LNCaP clone FGC (cell line): ENCODE results near the gene CPLX1.
A peak's percentile ranks its signal among the peaks of the same experiment; 100 is the strongest.

Experiments used
- DNase-seq: peaks from one replicate; pipeline ENCODE4 v3.0.0-alpha.2; 2011; ENCODE audit warnings: low read depth
- H3K4me3 ChIP-seq: 2 replicates; pipeline ENCODE4 v1.5.1; 2011; ENCODE audit warnings: mild to moderate bottlenecking, low read depth, low read length, control low read depth
- TF ChIP-seq, protein P1 (sequence below): IDR thresholded peaks from 2 replicates; pipeline ENCODE4 v1.5.1; 2012; ENCODE audit warnings: mild to moderate bottlenecking; ENCODE audit not compliant: control insufficient read depth, insufficient read depth; ENCODE audit errors: extremely low read depth

Gene CPLX1

DNA sequence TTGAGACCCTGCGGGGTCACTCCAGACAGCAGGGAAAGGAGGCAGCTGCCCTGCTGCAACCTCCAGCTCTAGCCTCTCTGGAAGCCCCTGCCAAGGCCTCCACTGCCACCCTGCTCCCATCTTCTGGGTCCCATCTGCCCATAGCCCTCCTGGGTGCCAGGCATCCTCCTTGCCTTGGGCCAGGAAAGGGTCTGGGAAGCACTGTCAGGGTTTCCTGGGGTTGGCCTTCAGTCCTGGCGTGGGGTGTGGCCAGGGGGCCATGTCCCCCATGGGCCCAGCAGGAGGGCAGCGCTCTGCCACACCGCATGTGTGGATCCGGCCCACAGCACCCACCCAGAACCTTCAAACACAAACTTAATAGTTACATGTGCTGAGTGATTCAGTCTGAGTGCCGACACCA, 3.4 kb upstream of the CPLX1 start:
- no peak overlapping the region for H3K4me3 ChIP-seq
- TF ChIP-seq, protein P1, sequence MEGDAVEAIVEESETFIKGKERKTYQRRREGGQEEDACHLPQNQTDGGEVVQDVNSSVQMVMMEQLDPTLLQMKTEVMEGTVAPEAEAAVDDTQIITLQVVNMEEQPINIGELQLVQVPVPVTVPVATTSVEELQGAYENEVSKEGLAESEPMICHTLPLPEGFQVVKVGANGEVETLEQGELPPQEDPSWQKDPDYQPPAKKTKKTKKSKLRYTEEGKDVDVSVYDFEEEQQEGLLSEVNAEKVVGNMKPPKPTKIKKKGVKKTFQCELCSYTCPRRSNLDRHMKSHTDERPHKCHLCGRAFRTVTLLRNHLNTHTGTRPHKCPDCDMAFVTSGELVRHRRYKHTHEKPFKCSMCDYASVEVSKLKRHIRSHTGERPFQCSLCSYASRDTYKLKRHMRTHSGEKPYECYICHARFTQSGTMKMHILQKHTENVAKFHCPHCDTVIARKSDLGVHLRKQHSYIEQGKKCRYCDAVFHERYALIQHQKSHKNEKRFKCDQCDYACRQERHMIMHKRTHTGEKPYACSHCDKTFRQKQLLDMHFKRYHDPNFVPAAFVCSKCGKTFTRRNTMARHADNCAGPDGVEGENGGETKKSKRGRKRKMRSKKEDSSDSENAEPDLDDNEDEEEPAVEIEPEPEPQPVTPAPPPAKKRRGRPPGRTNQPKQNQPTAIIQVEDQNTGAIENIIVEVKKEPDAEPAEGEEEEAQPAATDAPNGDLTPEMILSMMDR, result no peak
- no peak for DNase-seq

DNA sequence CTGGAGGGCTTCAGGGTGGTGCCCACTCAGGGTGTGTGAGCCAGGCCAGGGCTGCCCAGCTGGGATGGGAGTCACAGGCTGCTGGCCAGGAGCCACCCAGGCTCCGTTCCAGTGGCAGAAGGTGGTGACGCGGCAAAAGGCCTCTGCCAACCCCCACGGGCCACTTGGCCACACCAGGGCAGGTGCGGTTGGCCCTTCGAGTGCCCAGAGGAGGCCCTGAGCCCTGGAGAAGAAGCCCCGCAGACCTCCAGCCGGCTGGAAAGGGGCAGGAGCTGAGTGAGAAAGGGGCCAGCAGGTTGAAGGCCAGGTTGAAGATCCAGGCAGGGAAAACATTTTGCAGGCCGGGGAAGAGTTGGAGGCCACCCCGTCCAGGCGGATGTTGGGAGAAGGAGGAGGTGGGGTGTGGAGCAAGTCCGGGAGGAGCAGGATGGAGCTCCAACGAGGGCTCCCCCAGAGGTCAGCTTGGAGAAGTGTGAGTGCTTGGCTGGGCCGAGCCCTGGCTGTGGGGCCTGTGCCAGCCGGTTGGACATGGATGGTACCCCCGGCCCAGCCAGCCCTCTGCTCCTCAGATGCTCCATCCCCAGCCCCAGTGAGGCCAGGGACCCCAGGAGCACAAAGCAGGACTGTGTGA, 2.8 kb upstream of the CPLX1 start:
- no peak overlapping the region for H3K4me3 ChIP-seq
- TF ChIP-seq, protein P1, result no peak
- no peak for DNase-seq

- no peak overlapping the region for H3K4me3 ChIP-seq
- DNase-seq, result no peak
- TF ChIP-seq, protein P1, result no peak
Observed at GRCh38 chr4:827209-828081, 1.5 kb upstream of the CPLX1 start.

DNA sequence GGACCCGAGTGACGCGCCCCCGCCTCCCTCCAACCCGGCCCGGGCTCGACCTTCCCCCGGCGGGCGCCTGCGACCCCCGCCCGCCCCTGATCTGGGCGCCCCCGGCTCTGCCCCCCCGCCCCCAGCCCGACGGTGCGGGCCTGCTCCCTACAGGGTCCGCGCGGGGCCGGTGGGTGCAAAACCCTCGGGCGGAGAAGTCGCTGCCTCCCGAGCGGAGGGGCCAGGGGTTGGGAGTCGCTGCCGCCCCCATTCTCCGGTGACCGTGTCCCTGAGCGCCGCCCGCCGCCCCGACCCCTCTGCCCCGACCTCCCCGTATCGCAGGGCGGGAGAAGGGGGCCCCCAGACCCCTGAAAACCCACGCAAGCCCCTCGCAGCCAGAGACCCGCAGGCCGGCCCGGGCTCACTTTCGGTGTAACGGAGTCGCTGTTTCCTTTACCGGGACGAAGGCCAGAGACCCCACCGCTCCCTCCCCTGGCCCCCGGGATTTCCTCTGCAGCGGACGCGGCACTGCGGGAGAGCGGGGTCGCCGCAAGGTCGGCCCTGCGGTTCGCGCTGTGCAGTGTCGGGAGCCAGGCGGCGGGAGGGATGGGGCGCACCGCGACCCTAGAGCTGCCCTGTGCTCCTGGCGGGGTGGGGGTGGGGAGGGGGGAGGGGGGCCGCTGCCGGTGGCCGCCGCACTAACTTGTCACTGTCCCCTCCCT, 729 bp upstream of the CPLX1 start:
- TF ChIP-seq, protein P1, result no peak
- peak overlapping the region; percentile 41 for H3K4me3 ChIP-seq
- no peak for DNase-seq

DNA sequence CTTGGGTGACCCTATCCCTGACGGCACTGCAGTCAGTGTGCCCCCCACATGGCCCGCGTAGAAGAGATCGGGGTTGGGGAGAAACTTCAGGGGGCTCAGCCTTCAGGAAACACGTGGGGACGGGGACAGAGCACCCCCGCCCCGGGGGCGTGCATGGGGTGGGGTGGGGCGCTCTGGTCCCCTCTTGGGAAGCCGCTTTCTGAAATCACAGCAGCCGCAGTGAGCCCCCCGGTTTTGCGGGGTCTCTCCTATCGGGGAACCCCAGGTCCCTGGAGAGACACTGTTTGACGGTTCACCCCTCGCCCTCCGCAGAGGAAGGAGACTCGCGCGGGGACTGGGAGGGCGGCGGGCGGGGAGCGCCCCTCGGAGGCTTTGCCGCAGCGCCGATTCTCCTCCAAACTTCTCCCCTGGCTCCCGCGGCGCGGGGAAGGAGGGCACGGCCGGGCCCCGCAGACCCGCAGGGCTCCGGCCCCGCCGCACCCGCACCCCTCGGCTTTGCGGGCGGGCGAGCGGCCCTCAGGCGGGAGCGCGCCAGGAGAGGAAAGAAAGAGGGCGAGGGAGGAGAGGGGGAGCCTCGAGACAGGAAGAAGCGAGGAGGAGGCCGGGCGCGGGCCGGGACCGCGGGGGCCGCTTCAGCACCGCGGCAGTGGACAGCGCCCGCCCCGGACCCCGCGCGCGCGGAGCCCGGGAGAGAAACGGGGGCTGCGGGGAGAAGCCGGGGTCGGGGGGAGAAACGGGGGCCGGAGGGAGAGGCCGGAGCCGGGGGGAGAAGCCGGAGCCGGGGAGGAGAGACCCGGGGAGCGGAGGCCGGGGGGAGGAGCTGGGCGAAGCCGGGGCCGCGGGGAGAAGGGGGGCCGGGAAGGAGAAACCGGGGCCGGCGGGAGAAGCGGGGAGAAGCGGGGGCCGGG, 612 bp downstream of the CPLX1 start:
- no peak for DNase-seq
- peak overlapping the region; percentile 34 for H3K4me3 ChIP-seq
- TF ChIP-seq, protein P1, result no peak

DNA sequence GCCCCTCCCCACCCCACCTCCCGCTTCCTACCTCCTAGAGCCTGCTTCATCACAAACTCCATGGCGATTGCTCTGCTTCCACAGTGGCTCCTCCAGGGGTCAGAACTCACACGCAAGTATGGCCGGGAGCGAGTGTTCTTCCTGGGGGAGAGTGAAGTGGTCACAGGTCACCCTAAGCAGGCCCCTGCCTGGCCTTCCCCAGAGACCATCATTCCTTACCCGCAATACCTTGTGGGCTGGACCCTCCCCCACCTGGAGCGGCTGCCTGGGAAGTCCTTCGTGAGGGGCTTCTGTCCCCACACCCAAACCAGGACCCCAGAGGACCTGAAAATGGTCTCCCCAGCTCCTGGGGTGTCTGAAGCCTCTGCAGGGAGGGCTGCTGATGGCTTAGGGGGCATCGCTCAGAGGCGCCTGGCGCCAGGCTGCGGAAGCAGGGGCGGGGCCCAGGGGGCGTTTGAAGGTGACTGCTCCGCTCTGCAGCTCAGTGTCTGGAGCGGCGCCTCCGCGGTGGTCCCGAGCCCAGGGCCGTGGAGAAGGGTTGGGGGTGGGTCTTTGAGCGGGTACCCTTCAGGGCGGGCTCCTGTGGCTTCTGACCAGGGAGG, 1.4 kb downstream of the CPLX1 start:
- H3K4me3 ChIP-seq, result no peak overlapping the region
- TF ChIP-seq, protein P1, result no peak
- no peak for DNase-seq
